ENCODE results near the gene UIMC1. TPM values are rescaled to one million over a fixed set of nuclear protein-coding genes. Genes with fewer than 3 reads are reported as not detected.

The UIMC1 gene
- total RNA-seq, 1 experiment from 2014 or later = 20.7 TPM

DNA sequence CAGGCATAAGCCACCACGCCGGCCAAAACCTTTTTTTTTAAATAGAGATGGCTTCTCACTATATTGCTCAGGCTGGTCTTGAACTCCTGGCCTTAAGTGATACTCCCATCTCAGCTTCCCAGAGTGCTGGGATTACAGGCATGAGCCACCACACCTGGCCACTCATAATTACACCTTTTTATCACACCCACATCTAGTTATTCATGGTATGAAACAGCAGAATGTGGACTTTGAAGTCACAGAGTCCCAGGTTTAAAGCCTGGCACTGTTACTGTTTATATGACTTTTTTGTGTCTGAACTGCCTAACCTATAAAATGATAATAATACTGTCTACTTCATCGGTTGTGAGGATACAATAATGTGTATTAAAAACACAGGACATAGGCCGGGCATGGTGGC is 39.1 kb upstream of the UIMC1 start:
- no peak overlapping the region for H2AFZ ChIP-seq (ENCODE audit: low read length)
- intact Hi-C loops (cut with micrococcal nuclease) = no loop called here
- no peak overlapping the region for H3K27ac ChIP-seq (ENCODE audit: low read length)
- no peak overlapping the region for H3K4me2 ChIP-seq (ENCODE audit: low read length)
- no peaks in the 10 kb centered on the region for H3K4me1 ChIP-seq (ENCODE audit: insufficient read depth, low read length)
- no peaks in the 10 kb centered on the region for H3F3A ChIP-seq (ENCODE audit: low read length, unreplicated experiment)
- no peak overlapping the region for H3K9ac ChIP-seq (ENCODE audit: low read length)
- TF ChIP-seq EZH2phosphoT487 (IDR thresholded peaks at IDR 0.05; ENCODE audit: borderline replicate concordance, low read length) (no peak), CTCF (conservative IDR thresholded peaks at IDR 0.05; ENCODE audit: low read depth, low read length) (no peak), EZH2 (IDR thresholded peaks at IDR 0.05; ENCODE audit: low read length, unreplicated experiment) (no peak)
- H3K27me3 ChIP-seq (ENCODE audit: low read length) = no peaks in the 10 kb centered on the region
- no peaks in the 10 kb centered on the region for H3K79me2 ChIP-seq (ENCODE audit: low read length)
- POLR2A ChIA-PET (ENCODE audit: unreplicated experiment) = no interaction called here
- ATAC-seq (no peak), DNase-seq (no peak)
- H3K36me3 ChIP-seq (ENCODE audit: low read depth, low read length) = peaks cover 42% of the 10 kb centered on the region
- no TSS peak for BruUV-seq (replicated peaks)
- H3K4me3 ChIP-seq (ENCODE audit: low read length) = no peak overlapping the region
- CTCF ChIA-PET = no interaction called here
- no peaks in the 10 kb centered on the region for H4K20me1 ChIP-seq (ENCODE audit: low read length)
- H3K9me3 ChIP-seq (ENCODE audit: low read length) = no peaks in the 10 kb centered on the region
- no peaks in the 10 kb centered on the region for H3K9me2 ChIP-seq (replicated peaks; ENCODE audit: low read length)

GRCh38 chr5:177044641-177045040 is 38.1 kb upstream of the UIMC1 start:
- CTCF ChIA-PET = no interaction called here

DNA sequence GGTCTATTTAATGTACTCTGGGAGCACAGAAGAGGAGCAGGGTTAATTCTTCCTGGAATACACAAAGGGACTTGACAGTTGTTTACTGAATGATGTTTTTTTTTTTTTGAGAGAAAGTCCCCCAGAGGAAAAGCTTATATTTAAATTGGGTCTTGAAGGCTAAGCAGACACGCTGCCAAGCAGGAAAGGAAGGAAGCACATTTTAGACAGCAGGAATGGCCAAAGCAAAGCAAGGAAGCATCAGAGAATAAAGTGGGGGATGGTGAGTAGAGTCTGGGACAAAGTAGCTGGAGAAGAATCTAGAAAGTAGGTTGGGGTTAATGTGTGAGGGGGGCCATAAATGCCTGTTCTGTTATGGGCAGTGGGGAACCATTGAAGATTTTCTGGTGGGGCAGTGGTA is 37.4 kb upstream of the UIMC1 start:
- H3K4me3 ChIP-seq (ENCODE audit: low read length) = no peak overlapping the region
- intact Hi-C loops (cut with micrococcal nuclease) = no loop called here
- no peak for DNase-seq
- ChIA-PET CTCF (no interaction called here), POLR2A (ENCODE audit: unreplicated experiment) (no interaction called here)
- H3K9me3 ChIP-seq (ENCODE audit: low read length) = no peaks in the 10 kb centered on the region
- peaks cover 35% of the 10 kb centered on the region for H3K36me3 ChIP-seq (ENCODE audit: low read depth, low read length)
- H4K20me1 ChIP-seq (ENCODE audit: low read length) = no peaks in the 10 kb centered on the region
- H3K79me2 ChIP-seq (ENCODE audit: low read length) = no peaks in the 10 kb centered on the region
- no peaks in the 10 kb centered on the region for H3K4me1 ChIP-seq (ENCODE audit: insufficient read depth, low read length)
- no peaks in the 10 kb centered on the region for H3K9me2 ChIP-seq (replicated peaks; ENCODE audit: low read length)
- BruUV-seq (replicated peaks) = no TSS peak
- H3F3A ChIP-seq (ENCODE audit: low read length, unreplicated experiment) = no peaks in the 10 kb centered on the region
- no peaks in the 10 kb centered on the region for H3K27me3 ChIP-seq (ENCODE audit: low read length)
- no peak overlapping the region for H3K27ac ChIP-seq (ENCODE audit: low read length)
- TF ChIP-seq EZH2 (IDR thresholded peaks at IDR 0.05; ENCODE audit: low read length, unreplicated experiment) (no peak), EZH2phosphoT487 (IDR thresholded peaks at IDR 0.05; ENCODE audit: borderline replicate concordance, low read length) (no peak), CTCF (conservative IDR thresholded peaks at IDR 0.05; ENCODE audit: low read depth, low read length) (no peak)
- no peak overlapping the region for H3K4me2 ChIP-seq (ENCODE audit: low read length)
- no peak overlapping the region for H3K9ac ChIP-seq (ENCODE audit: low read length)
- ATAC-seq = no peak
- H2AFZ ChIP-seq (ENCODE audit: low read length) = no peak overlapping the region

More at GRCh38 chr5:177044641-177045040, 38.1 kb upstream of the UIMC1 start:
- Histone ChIP-seq H3K9me3 (ENCODE audit: low read length) (no peaks in the 10 kb centered on the region), H3K4me1 (ENCODE audit: insufficient read depth, low read length) (no peaks in the 10 kb centered on the region), H3K27me3 (ENCODE audit: low read length) (no peaks in the 10 kb centered on the region), H3K4me2 (ENCODE audit: low read length) (no peak overlapping the region), H3F3A (ENCODE audit: low read length, unreplicated experiment) (no peaks in the 10 kb centered on the region), H3K4me3 (ENCODE audit: low read length) (no peak overlapping the region), H3K79me2 (ENCODE audit: low read length) (no peaks in the 10 kb centered on the region), H3K27ac (ENCODE audit: low read length) (no peak overlapping the region), H3K9me2 (replicated peaks; ENCODE audit: low read length) (no peaks in the 10 kb centered on the region), H2AFZ (ENCODE audit: low read length) (no peak overlapping the region), H4K20me1 (ENCODE audit: low read length) (no peaks in the 10 kb centered on the region), H3K36me3 (ENCODE audit: low read depth, low read length) (peaks cover 41% of the 10 kb centered on the region), H3K9ac (ENCODE audit: low read length) (no peak overlapping the region)
- TF ChIP-seq EZH2phosphoT487 (IDR thresholded peaks at IDR 0.05; ENCODE audit: borderline replicate concordance, low read length) (no peak), CTCF (conservative IDR thresholded peaks at IDR 0.05; ENCODE audit: low read depth, low read length) (no peak), EZH2 (IDR thresholded peaks at IDR 0.05; ENCODE audit: low read length, unreplicated experiment) (no peak)
- intact Hi-C loops (cut with micrococcal nuclease) = no loop called here
- no TSS peak for BruUV-seq (replicated peaks)
- ATAC-seq (no peak), DNase-seq (no peak)
- POLR2A ChIA-PET (ENCODE audit: unreplicated experiment) = no interaction called here

Data from PC-3 (cell line).